Activated naive CD4-positive, alpha-beta T cell treated with anti-CD3 and anti-CD28 coated beads, Interleukin-2, amount 10 ng/mL, durations not matched to agents 7 days and 5 days (primary cell): Measurements from ENCODE around the gene RPTOR.

ENCODE experiments used
- CTCF ChIA-PET: fragments of 350-600 bp; sonication (Branson Sonifier 250); formaldehyde crosslinking; loops from one replicate; lab custom pipeline; 2021; ENCODE audit warnings: antibody characterized with exemption; lab: Charles Lee
- DNase-seq: peaks from one replicate; pipeline ENCODE4 v3.0.0-alpha.2; 2020
- H3K27ac Mint-ChIP-seq: one replicate; pipeline ENCODE4 v1.8.0; 2021; ENCODE audit warnings: mild to moderate bottlenecking, moderate library complexity, mixed read lengths
- H3K27me3 Mint-ChIP-seq: one replicate; pipeline ENCODE4 v1.8.0; 2021; ENCODE audit warnings: mild to moderate bottlenecking, mixed read lengths
- H3K36me3 Mint-ChIP-seq: one replicate; pipeline ENCODE4 v1.8.0; 2021; ENCODE audit warnings: mixed read lengths
- H3K4me1 Mint-ChIP-seq: one replicate; pipeline ENCODE4 v1.8.0; 2021; ENCODE audit warnings: mixed read lengths
- H3K4me3 Mint-ChIP-seq: one replicate; pipeline ENCODE4 v1.8.0; 2021; ENCODE audit warnings: mild to moderate bottlenecking, moderate library complexity, mixed read lengths
- H3K9me3 Mint-ChIP-seq: one replicate; pipeline ENCODE4 v1.8.0; 2021; ENCODE audit warnings: mixed read lengths

The RPTOR gene

GRCh38 chr17:80960797-80961452, 416.3 kb downstream of the RPTOR start:
- no peaks in the 10 kb centered on the region for H3K27me3 Mint-ChIP-seq
- H3K4me3 Mint-ChIP-seq = no peak overlapping the region
- H3K9me3 Mint-ChIP-seq = no peaks in the 10 kb centered on the region
- peaks cover 10% of the 10 kb centered on the region for H3K36me3 Mint-ChIP-seq
- H3K4me1 Mint-ChIP-seq = no peaks in the 10 kb centered on the region
- no peak overlapping the region for H3K27ac Mint-ChIP-seq
- no peak for DNase-seq
- CTCF ChIA-PET = interaction anchor here (0.9 kb wide), 1 partner anchor 533 kb away, joined by 3 read pairs; no protein-coding TSS in a partner anchor

- H3K4me3 Mint-ChIP-seq = no peak overlapping the region
- H3K9me3 Mint-ChIP-seq = no peaks in the 10 kb centered on the region
- no peak overlapping the region for H3K27ac Mint-ChIP-seq
- no peaks in the 10 kb centered on the region for H3K4me1 Mint-ChIP-seq
- no peak for DNase-seq
- CTCF ChIA-PET = interaction anchor here (0.9 kb wide), 1 partner anchor 534 kb away, joined by 3 read pairs; no protein-coding TSS in a partner anchor
- H3K36me3 Mint-ChIP-seq = peaks cover 8% of the 10 kb centered on the region
- no peaks in the 10 kb centered on the region for H3K27me3 Mint-ChIP-seq
Measured at GRCh38 chr17:80961541-80962330, 417.1 kb downstream of the RPTOR start.

- CTCF ChIA-PET = no interaction called here
- no peak overlapping the region for H3K4me3 Mint-ChIP-seq
- no peaks in the 10 kb centered on the region for H3K9me3 Mint-ChIP-seq
- peaks cover 8% of the 10 kb centered on the region for H3K36me3 Mint-ChIP-seq
- no peaks in the 10 kb centered on the region for H3K4me1 Mint-ChIP-seq
- H3K27me3 Mint-ChIP-seq = no peaks in the 10 kb centered on the region
- H3K27ac Mint-ChIP-seq = no peak overlapping the region
- DNase-seq = no peak
Measured at GRCh38 chr17:80962356-80963329, 418.0 kb downstream of the RPTOR start.

GRCh38 chr17:80963812-80964543, 419.3 kb downstream of the RPTOR start:
- H3K27me3 Mint-ChIP-seq = no peaks in the 10 kb centered on the region
- DNase-seq = no peak
- no peak overlapping the region for H3K27ac Mint-ChIP-seq
- CTCF ChIA-PET = no interaction called here
- no peak overlapping the region for H3K4me3 Mint-ChIP-seq
- H3K9me3 Mint-ChIP-seq = no peaks in the 10 kb centered on the region
- H3K4me1 Mint-ChIP-seq = no peaks in the 10 kb centered on the region
- H3K36me3 Mint-ChIP-seq = peaks cover 8% of the 10 kb centered on the region

DNA sequence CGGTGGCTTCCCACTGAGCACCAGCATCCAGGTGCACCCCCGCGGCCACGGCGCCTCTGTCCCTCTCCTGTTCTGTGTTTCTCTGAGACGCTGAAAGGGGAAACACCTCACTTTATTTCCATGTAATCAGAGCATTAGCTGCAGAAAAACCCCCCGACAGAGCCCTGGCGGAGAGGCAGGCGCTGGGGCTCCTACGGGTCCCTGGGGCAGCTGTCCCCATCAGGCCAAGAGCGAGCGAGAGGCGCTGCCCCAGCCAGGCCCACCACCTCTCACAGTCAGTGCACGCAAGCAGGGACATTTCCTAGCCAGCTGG, 419.9 kb downstream of the RPTOR start:
- DNase-seq = no peak
- Mint-ChIP-seq H3K9me3 (no peaks in the 10 kb centered on the region), H3K27ac (no peak overlapping the region), H3K27me3 (no peaks in the 10 kb centered on the region), H3K4me3 (no peak overlapping the region), H3K36me3 (peaks cover 8% of the 10 kb centered on the region), H3K4me1 (peaks cover 1% of the 10 kb centered on the region)
- CTCF ChIA-PET = no interaction called here

DNA sequence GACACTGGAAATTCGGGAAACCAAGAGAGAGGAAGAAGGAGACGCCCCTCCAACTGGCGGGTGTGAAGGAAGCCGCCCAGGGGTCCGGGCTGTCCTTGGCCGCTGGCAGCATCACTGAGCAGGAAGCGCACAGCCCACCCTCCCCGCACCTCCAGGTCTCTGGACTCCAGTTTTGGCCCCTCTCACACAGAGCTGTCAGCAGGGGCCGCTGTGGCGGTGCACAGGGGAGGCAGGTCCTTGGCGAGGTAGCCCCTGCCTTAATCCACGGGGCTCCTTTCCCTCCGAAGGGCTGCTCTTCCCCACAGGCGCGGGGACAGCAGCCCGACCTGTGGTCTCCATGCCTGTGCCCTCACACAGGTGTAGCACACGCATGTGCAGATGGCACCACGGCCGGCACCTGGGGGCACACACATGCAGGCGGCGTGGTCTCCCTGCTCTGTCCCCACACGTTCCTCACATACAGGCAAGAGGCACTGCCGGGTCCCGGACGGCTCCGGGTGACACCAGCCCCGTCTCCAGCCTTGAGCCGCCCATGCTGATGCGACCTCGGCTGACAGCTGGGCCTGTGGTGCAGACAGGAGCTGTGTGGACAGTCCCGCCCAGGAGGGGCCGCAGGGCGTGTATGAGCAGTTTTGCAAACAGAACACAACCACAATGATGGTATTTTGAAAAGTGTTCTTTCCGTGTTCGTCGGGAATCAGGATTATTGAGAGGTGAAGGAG, 420.4 kb downstream of the RPTOR start:
- Mint-ChIP-seq H3K9me3 (no peaks in the 10 kb centered on the region), H3K27me3 (no peaks in the 10 kb centered on the region), H3K27ac (no peak overlapping the region), H3K36me3 (peaks cover 8% of the 10 kb centered on the region), H3K4me3 (no peak overlapping the region), H3K4me1 (peaks cover 6% of the 10 kb centered on the region)
- CTCF ChIA-PET = no interaction called here
- DNase-seq = no peak

- no peak for DNase-seq
- Mint-ChIP-seq H3K9me3 (no peaks in the 10 kb centered on the region), H3K27ac (no peak overlapping the region), H3K36me3 (peaks cover 8% of the 10 kb centered on the region), H3K4me1 (peaks cover 12% of the 10 kb centered on the region), H3K4me3 (no peak overlapping the region), H3K27me3 (peaks cover 6% of the 10 kb centered on the region)
- CTCF ChIA-PET = interaction anchor here (1.2 kb wide), 1 partner anchor 36 kb away, joined by 3 read pairs; no protein-coding TSS in a partner anchor
Measured at GRCh38 chr17:80965606-80966005, 421.0 kb downstream of the RPTOR start.

DNA sequence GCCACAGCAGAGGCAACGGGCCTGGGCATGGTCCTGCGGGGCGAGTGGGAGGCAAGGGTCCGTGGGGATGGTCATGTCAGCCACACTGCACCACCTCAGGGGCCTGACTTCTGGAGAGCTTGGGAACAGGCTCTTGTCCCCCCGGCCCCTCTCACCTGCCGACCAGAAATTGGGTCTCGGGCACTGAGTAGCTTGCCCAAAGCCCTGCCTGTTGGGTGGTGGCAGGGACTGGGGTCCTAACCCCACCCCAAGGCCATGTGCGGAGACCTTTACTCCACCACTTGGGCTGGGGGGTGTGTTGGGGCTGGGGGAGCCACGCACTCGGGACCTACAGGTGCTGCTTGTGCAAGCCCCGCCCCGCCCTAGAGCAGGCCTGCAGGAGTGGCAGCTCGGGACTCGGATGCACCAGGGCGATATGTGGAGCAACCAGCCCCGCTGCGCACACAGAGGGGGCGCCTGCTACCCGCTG, 422.8 kb downstream of the RPTOR start:
- Mint-ChIP-seq H3K9me3 (no peaks in the 10 kb centered on the region), H3K4me1 (peaks cover 13% of the 10 kb centered on the region), H3K4me3 (no peak overlapping the region), H3K27me3 (peaks cover 21% of the 10 kb centered on the region), H3K36me3 (peaks cover 8% of the 10 kb centered on the region), H3K27ac (no peak overlapping the region)
- CTCF ChIA-PET = interaction anchor here (1.0 kb wide), 1 partner anchor 540 kb away, joined by 3 read pairs; no protein-coding TSS in a partner anchor
- no peak for DNase-seq

GRCh38 chr17:80968602-80969029, 424.0 kb downstream of the RPTOR start:
- CTCF ChIA-PET = no interaction called here
- H3K36me3 Mint-ChIP-seq = peaks cover 6% of the 10 kb centered on the region
- H3K27me3 Mint-ChIP-seq = peaks cover 25% of the 10 kb centered on the region
- H3K4me3 Mint-ChIP-seq = no peak overlapping the region
- H3K27ac Mint-ChIP-seq = no peak overlapping the region
- no peak for DNase-seq
- no peaks in the 10 kb centered on the region for H3K9me3 Mint-ChIP-seq
- peaks cover 13% of the 10 kb centered on the region for H3K4me1 Mint-ChIP-seq

DNA sequence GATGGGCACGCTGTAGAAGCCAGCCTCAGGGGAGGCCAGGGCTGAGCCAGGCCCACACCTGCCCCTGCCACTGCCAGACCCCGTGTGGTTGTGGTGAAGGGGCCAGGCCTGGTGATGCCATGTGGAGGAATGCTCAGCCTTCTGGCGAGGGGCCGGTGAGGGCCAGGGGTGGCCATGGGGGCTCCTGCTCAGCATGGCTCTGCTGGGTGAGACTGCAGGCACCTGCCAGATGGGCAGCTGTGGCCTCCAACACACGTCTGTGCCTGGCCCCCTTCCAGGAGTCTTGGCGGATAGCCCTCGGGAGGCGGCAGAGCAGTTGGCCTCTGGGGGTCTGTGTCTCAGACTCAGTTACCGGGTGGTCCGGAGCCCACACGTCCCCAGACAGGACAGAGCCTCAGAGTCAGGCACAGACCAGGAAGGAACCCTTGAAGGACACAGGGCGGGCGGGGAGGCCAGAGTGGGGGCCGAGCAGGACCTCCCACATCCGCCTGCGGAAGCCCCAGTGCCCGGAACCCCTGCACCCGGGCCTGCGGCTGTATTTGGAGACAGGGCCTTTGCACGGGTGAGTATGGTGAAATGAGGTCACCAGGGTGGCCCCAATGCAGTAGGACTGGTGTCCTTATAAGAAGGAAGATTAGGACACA, 424.5 kb downstream of the RPTOR start:
- no peak overlapping the region for H3K27ac Mint-ChIP-seq
- peaks cover 13% of the 10 kb centered on the region for H3K4me1 Mint-ChIP-seq
- no peak for DNase-seq
- peaks cover 30% of the 10 kb centered on the region for H3K27me3 Mint-ChIP-seq
- CTCF ChIA-PET = interaction anchor here (1.1 to 2.3 kb wide), 6 partner anchors 59 to 555 kb away, joined by 3 to 42 read pairs (median 6); no protein-coding TSS in a partner anchor
- H3K4me3 Mint-ChIP-seq = no peak overlapping the region
- peaks cover 6% of the 10 kb centered on the region for H3K36me3 Mint-ChIP-seq
- H3K9me3 Mint-ChIP-seq = no peaks in the 10 kb centered on the region

GRCh38 chr17:80969674-80970043, 425.0 kb downstream of the RPTOR start:
- Mint-ChIP-seq H3K4me1 (peaks cover 13% of the 10 kb centered on the region), H3K9me3 (no peaks in the 10 kb centered on the region), H3K36me3 (peaks cover 6% of the 10 kb centered on the region), H3K27ac (no peak overlapping the region), H3K27me3 (peaks cover 34% of the 10 kb centered on the region), H3K4me3 (no peak overlapping the region)
- no peak for DNase-seq
- CTCF ChIA-PET = interaction anchor here (0.8 to 2.3 kb wide), 13 partner anchors 30 to 556 kb away, joined by 3 to 42 read pairs (median 5); no protein-coding TSS in a partner anchor

GRCh38 chr17:80970044-80970761, 425.6 kb downstream of the RPTOR start:
- no peaks in the 10 kb centered on the region for H3K9me3 Mint-ChIP-seq
- no peak overlapping the region for H3K4me3 Mint-ChIP-seq
- CTCF ChIA-PET = interaction anchor here (0.8 to 2.3 kb wide), 14 partner anchors 31 to 556 kb away, joined by 3 to 42 read pairs (median 5); no protein-coding TSS in a partner anchor
- H3K27me3 Mint-ChIP-seq = peaks cover 38% of the 10 kb centered on the region
- peaks cover 5% of the 10 kb centered on the region for H3K36me3 Mint-ChIP-seq
- peak; percentile 72 for DNase-seq
- peaks cover 13% of the 10 kb centered on the region for H3K4me1 Mint-ChIP-seq
- peak overlapping the region; percentile 24 for H3K27ac Mint-ChIP-seq
